Neural progenitor cell (in vitro differentiated cells): ENCODE results near the gene EXOSC1.

Experiments used
- CTCF ChIP-seq: fragments of 200-600 bp; sonication (generic); IDR thresholded peaks from 2 replicates; pipeline ENCODE4 v1.5.1; 2017; ENCODE audit warnings: antibody characterized with exemption, mild to moderate bottlenecking
- EZH2 ChIP-seq: fragments of 200-600 bp; sonication (generic); IDR thresholded peaks from 2 replicates; pipeline ENCODE4 v1.6.1; 2017; ENCODE audit warnings: antibody characterized with exemption, mild to moderate bottlenecking, moderate library complexity

GRCh38 chr10:97464226-97464625 lies 18.4 kb upstream of the EXOSC1 start:
- TF ChIP-seq CTCF (no peak), EZH2 (no peak)
